GM18867 (cell line): ENCODE results near the gene PRCC.

Source experiments
- ATAC-seq: cut with Tn5 transposase; IDR thresholded peaks from one replicate; pipeline ENCODE4 v1.9.1; 2021; ENCODE audit warnings: mild to moderate bottlenecking, moderate library complexity; ENCODE audit not compliant: unreplicated experiment

Gene PRCC

GRCh38 chr1:156743367-156744302 lies 23.7 kb upstream of the PRCC start:
- ATAC-seq, result no peak

GRCh38 chr1:156744344-156744743 lies 23.0 kb upstream of the PRCC start:
- no peak for ATAC-seq

- no peak for ATAC-seq
These were observed 22.4 kb upstream of the PRCC start for GRCh38 chr1:156744786-156745419.

- ATAC-seq, result no peak
These were observed 21.5 kb upstream of the PRCC start for GRCh38 chr1:156745881-156746280.

GRCh38 chr1:156746406-156746727 lies 21.0 kb upstream of the PRCC start:
- no peak for ATAC-seq

GRCh38 chr1:156746728-156747631 lies 20.4 kb upstream of the PRCC start:
- no peak for ATAC-seq

- no peak for ATAC-seq
These were observed 19.3 kb upstream of the PRCC start for GRCh38 chr1:156747742-156748669.

GRCh38 chr1:156748670-156749418 lies 18.5 kb upstream of the PRCC start:
- ATAC-seq, result no peak

GRCh38 chr1:156749419-156750118 lies 17.8 kb upstream of the PRCC start:
- ATAC-seq, result no peak

GRCh38 chr1:156750191-156750672 lies 17.1 kb upstream of the PRCC start:
- no peak for ATAC-seq

- peak; percentile 17 for ATAC-seq
These were observed 16.5 kb upstream of the PRCC start for GRCh38 chr1:156750711-156751450.

- peak; percentile 17 for ATAC-seq
These were observed 15.9 kb upstream of the PRCC start, which contains the start of gene HDGF for GRCh38 chr1:156751451-156751756. TSS of gene HDGF (minus strand) at chr1:156751675. CDS start at chr1:156751429, 246 bp downstream.

GRCh38 chr1:156751757-156752481 lies 15.4 kb upstream of the PRCC start:
- peak; percentile 74 for ATAC-seq

- ATAC-seq, result no peak
These were observed 14.4 kb upstream of the PRCC start for GRCh38 chr1:156752843-156753482.

GRCh38 chr1:156754219-156754618 lies 13.1 kb upstream of the PRCC start:
- no peak for ATAC-seq

- ATAC-seq, result no peak
These were observed 11.8 kb upstream of the PRCC start for GRCh38 chr1:156755527-156755950.

- no peak for ATAC-seq
These were observed 11.0 kb upstream of the PRCC start for GRCh38 chr1:156756355-156756754.
